Measurements from ENCODE around the gene HEXIM1. TPM values are rescaled to one million over a fixed set of nuclear protein-coding genes. Genes with fewer than 3 reads are reported as not detected.

The HEXIM1 gene
- total RNA-seq, 4 donors from 2014 or later, result 32.1 to 58.2 (median 45.3) TPM

DNA sequence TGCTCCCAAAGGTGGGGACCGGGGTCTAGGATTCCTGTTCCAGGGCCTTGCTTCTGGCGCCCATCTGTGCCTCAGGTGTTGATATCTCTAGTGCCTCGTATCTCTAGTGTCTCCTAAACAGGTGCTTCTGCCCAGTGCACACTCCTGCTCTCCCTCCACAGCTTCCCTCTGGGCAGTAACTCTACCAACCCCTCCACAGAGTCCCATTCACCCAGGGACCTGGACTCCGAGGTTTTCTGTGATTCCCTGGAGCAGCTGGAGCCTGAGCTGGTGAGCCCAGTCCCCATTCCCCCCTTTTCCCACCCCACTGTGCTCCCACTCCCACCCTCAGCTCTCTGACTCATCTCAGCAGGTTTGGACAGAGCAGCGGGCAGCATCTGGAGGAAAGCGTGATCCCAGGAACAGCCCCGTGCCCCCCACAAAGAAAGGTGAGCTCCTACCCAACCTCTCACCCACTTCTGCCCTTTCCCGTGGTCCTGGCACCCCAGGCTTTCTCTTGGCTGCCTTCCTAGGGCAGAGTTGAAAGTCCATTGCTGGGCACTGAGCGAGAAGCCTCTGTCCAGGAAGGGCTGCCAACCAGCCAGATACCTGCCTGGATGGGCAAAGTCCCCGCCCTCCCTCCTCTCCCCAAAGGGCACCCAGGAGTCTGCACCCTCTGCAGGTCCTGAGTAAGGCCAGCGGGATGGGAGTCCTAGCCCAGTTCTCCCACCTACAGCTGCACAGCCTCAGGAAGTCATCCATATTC lies 10.5 kb upstream of the HEXIM1 start:
- Histone ChIP-seq H3K27me3 (no peaks in the 10 kb centered on the region), H3K9me3 (no peaks in the 10 kb centered on the region), H3K4me3 (no peak overlapping the region), H3K27ac (replicated peaks in 1 of 4) (peak overlapping the region in 1 of 4 donors; percentile 93), H3K4me1 (peaks cover 16 to 33% (median 24%) of the 10 kb centered on the region in 4 donors), H3K36me3 (peaks cover 0 to 31% (median 17%) of the 10 kb centered on the region in 4 donors)
- intact Hi-C loops (cut with DNase I), result loop anchor here (5.0 kb wide), 1 partner anchor 250 kb away; no protein-coding TSS in a partner anchor
- 92% methylated on average over 9 of the region's 11 CpGs for whole genome bisulfite sequencing
- TF ChIP-seq POLR2AphosphoS5 (IDR thresholded peaks at IDR 0.05), result no peak
- TF ChIP-seq, protein P1, sequence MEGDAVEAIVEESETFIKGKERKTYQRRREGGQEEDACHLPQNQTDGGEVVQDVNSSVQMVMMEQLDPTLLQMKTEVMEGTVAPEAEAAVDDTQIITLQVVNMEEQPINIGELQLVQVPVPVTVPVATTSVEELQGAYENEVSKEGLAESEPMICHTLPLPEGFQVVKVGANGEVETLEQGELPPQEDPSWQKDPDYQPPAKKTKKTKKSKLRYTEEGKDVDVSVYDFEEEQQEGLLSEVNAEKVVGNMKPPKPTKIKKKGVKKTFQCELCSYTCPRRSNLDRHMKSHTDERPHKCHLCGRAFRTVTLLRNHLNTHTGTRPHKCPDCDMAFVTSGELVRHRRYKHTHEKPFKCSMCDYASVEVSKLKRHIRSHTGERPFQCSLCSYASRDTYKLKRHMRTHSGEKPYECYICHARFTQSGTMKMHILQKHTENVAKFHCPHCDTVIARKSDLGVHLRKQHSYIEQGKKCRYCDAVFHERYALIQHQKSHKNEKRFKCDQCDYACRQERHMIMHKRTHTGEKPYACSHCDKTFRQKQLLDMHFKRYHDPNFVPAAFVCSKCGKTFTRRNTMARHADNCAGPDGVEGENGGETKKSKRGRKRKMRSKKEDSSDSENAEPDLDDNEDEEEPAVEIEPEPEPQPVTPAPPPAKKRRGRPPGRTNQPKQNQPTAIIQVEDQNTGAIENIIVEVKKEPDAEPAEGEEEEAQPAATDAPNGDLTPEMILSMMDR (IDR thresholded peaks at IDR 0.05), result no peak
- no peak for TF ChIP-seq EP300 (IDR thresholded peaks at IDR 0.05)
- TF ChIP-seq POLR2A (IDR thresholded peaks at IDR 0.05; ENCODE audit: low read depth), result no peak
- DNase-seq (ENCODE audit: extremely low spot score), result no peak

DNA sequence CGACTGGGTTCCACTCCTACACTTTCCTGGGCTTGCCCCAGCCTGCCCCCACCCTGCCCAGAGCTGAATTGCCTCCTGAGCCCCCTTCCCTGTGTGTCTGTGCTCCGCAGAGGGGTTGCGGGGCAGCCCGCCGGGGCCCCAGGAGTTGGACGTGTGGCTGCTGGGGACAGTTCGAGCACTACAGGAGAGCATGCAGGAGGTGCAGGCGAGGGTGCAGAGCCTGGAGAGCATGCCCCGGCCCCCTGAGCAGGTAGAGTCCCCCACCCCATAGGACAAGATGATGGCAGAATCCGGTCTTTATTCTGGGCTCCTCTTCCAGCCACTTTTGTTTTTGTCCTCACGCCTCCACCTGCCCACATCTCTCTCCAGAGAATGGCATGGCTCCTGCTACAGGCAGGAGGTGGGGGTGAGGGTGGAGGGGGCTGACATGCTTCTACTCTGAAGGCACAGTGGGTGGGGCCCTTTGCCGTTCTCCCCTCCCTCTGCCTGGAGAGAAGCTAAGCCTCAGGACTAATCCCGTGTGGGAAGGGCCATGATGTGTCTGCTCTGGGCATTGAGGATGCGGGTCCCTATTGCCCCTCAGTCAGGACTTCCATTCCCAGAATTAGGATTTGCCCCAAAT lies 9.3 kb upstream of the HEXIM1 start:
- no peak for DNase-seq (ENCODE audit: extremely low spot score)
- TF ChIP-seq POLR2A (IDR thresholded peaks at IDR 0.05; ENCODE audit: low read depth) (no peak), POLR2AphosphoS5 (IDR thresholded peaks at IDR 0.05) (no peak), EP300 (IDR thresholded peaks at IDR 0.05) (no peak)
- TF ChIP-seq, protein P1 (IDR thresholded peaks at IDR 0.05), result no peak
- Histone ChIP-seq H3K9me3 (no peaks in the 10 kb centered on the region), H3K27me3 (no peaks in the 10 kb centered on the region), H3K27ac (replicated peaks in 1 of 4) (no peak overlapping the region), H3K4me1 (peaks cover 25 to 37% (median 32%) of the 10 kb centered on the region in 4 donors), H3K4me3 (no peak overlapping the region), H3K36me3 (peaks cover 0 to 31% (median 17%) of the 10 kb centered on the region in 4 donors)
- intact Hi-C loops (cut with DNase I), result loop anchor here (5.0 kb wide), 1 partner anchor 248 kb away; no protein-coding TSS in a partner anchor
- WGBS, result 93% methylated on average over 11 of the region's 14 CpGs

DNA sequence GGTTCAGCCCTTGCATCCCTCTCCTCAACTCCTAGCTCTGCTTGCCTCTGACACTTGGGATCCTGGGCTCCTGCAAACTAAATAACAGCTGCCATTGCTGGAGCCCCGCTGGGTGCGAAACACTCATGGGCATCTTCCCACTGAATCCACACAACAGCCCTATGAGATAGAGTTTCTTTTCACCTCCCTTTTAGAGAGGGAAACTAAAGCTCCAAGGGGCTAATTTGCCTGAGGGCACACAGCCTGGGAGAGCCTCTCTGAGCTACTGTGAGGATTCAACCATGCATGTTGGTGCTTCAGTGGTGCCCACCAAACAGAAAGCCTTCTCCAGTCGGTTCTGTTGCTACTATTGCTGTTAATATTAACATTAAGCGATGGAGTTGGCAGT lies 8.7 kb upstream of the HEXIM1 start:
- Histone ChIP-seq H3K27me3 (no peaks in the 10 kb centered on the region), H3K27ac (replicated peaks in 1 of 4) (no peak overlapping the region), H3K4me3 (no peak overlapping the region), H3K4me1 (peaks cover 27 to 42% (median 37%) of the 10 kb centered on the region in 4 donors), H3K36me3 (peaks cover 0 to 31% (median 17%) of the 10 kb centered on the region in 4 donors), H3K9me3 (no peaks in the 10 kb centered on the region)
- 53% methylated on average over 2 of the region's 4 CpGs for WGBS
- DNase-seq (ENCODE audit: extremely low spot score), result no peak
- no peak for TF ChIP-seq POLR2AphosphoS5 (IDR thresholded peaks at IDR 0.05)
- no peak for TF ChIP-seq EP300 (IDR thresholded peaks at IDR 0.05)
- TF ChIP-seq, protein P1 (IDR thresholded peaks at IDR 0.05), result no peak
- TF ChIP-seq POLR2A (IDR thresholded peaks at IDR 0.05; ENCODE audit: low read depth), result no peak
- intact Hi-C loops (cut with DNase I), result loop anchor here (5.0 kb wide), 1 partner anchor 248 kb away; no protein-coding TSS in a partner anchor

DNA sequence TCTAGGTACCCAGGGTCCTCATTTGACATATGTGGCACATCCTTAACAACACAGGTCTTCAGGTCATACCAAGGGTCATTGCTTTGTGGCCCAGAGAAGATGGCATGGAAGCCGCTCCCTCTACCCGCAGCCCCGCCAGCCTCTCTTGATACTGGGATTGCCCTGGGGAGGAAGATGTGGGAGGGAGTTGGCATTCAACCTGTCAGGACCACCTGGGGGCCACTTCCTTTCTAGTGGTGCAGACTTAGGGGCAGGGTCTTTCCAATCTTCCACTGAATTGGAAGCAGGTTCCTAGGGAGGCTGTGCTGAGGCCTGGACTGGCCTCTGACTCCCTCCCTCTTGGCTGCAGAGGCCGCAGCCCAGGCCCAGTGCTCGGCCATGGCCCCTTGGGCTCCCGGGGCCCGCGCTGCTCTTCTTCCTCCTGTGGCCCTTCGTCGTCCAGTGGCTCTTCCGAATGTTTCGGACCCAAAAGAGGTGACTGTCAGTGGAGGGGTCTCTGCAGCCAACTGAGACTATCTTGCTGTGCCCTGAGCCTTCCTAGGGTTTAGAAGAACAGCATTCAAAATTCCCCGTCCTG lies 5.1 kb upstream of the HEXIM1 start:
- 74% methylated on average over 4 of the region's 13 CpGs for WGBS
- Histone ChIP-seq H3K27ac (replicated peaks in 1 of 4) (peak overlapping the region; percentile 96 to 100 (median 98)), H3K9me3 (no peaks in the 10 kb centered on the region), H3K36me3 (peaks cover 0 to 22% (median 12%) of the 10 kb centered on the region in 4 donors), H3K4me1 (peaks cover 35 to 48% (median 44%) of the 10 kb centered on the region in 4 donors), H3K27me3 (no peaks in the 10 kb centered on the region), H3K4me3 (peak overlapping the region; percentile 58 to 65 (median 64))
- DNase-seq (ENCODE audit: extremely low spot score), result no peak
- intact Hi-C loops (cut with DNase I), result no loop called here
- TF ChIP-seq, protein P1 (IDR thresholded peaks at IDR 0.05), result no peak
